HFF-Myc (cell line): ENCODE measurements around the gene EVC.

Experiments used
- DNase-seq: peaks from one replicate; pipeline ENCODE4 v3.0.0-alpha.2; 2011; ENCODE audit warnings: low read depth; ENCODE audit errors: extremely low read depth
- H3K4me3 ChIP-seq: replicated peaks from 2 replicates; pipeline ENCODE4 v1.5.1; 2011; ENCODE audit warnings: low read depth, mild to moderate bottlenecking, control low read depth, low read length
- TF ChIP-seq, protein P1 (sequence below): IDR thresholded peaks from 2 replicates; pipeline ENCODE4 v1.5.1; 2012; ENCODE audit warnings: mild to moderate bottlenecking, low read depth, low read length, control low read depth; ENCODE audit errors: missing control alignments

Gene EVC

DNA sequence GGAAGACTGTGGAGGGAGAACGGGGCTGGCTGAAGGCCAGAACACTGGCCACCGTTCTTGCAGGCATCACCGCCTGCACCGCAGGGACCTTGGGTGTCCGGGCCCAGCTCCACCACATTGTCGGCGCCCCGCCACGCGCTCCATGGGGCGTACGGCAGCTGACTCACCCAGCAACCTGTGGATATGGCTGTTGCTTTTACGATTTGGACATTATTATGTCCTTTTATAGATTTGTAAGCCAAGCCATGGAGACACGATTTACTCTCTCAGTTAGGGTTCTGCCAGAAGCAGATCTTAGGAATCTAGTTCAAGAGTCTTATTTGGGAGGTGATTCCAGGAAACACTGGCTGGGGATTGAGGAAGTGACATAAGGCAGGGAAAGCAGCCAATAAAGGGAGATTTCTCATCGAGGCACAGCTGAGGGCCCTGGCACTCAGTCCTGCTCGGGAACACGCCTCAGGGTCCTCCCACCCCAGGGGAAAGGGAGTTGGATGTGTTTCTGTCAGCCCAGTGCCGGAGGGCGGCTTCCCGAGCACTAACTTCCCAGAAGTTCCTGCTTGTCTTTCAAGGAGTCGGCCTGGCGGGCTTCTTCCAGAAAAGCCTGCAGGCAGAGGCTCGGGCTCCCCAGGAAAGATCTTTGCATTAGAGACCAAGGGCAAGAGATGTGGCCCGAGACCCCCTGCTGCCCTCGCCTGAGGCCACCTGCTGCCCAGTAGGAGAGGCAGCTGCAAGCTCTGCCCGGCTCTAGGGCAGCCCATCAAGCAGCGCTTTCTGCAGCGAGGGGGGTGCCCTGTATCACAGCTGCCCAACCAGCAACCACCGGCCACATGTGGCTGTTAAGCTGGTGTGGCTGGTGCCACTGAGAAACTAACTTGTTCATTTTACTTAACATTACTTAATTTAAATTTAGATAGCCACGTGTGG lies 129.0 kb downstream of the EVC start:
- TF ChIP-seq, protein P1, sequence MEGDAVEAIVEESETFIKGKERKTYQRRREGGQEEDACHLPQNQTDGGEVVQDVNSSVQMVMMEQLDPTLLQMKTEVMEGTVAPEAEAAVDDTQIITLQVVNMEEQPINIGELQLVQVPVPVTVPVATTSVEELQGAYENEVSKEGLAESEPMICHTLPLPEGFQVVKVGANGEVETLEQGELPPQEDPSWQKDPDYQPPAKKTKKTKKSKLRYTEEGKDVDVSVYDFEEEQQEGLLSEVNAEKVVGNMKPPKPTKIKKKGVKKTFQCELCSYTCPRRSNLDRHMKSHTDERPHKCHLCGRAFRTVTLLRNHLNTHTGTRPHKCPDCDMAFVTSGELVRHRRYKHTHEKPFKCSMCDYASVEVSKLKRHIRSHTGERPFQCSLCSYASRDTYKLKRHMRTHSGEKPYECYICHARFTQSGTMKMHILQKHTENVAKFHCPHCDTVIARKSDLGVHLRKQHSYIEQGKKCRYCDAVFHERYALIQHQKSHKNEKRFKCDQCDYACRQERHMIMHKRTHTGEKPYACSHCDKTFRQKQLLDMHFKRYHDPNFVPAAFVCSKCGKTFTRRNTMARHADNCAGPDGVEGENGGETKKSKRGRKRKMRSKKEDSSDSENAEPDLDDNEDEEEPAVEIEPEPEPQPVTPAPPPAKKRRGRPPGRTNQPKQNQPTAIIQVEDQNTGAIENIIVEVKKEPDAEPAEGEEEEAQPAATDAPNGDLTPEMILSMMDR: no peak
- DNase-seq: no peak
- no peak overlapping the region for H3K4me3 ChIP-seq

DNA sequence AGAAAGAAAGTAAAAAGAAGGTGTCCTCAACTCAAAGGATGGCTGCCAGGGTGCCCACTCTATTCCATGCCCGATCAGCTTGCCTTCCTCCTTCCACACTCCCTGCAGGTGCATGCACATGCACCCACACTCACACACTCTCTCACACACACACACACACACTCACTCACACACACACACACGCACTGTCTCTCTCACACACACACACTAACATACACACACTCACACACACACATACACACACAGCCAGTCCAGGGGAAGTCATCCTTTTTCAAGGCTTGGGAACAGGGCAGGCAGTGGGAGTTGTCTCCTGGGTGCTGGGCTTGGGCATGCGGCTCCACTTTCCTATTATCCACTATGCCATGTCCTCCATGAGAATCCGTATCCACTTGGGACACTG lies 131.5 kb downstream of the EVC start:
- H3K4me3 ChIP-seq: no peak overlapping the region
- DNase-seq: no peak
- TF ChIP-seq, protein P1: no peak

DNA sequence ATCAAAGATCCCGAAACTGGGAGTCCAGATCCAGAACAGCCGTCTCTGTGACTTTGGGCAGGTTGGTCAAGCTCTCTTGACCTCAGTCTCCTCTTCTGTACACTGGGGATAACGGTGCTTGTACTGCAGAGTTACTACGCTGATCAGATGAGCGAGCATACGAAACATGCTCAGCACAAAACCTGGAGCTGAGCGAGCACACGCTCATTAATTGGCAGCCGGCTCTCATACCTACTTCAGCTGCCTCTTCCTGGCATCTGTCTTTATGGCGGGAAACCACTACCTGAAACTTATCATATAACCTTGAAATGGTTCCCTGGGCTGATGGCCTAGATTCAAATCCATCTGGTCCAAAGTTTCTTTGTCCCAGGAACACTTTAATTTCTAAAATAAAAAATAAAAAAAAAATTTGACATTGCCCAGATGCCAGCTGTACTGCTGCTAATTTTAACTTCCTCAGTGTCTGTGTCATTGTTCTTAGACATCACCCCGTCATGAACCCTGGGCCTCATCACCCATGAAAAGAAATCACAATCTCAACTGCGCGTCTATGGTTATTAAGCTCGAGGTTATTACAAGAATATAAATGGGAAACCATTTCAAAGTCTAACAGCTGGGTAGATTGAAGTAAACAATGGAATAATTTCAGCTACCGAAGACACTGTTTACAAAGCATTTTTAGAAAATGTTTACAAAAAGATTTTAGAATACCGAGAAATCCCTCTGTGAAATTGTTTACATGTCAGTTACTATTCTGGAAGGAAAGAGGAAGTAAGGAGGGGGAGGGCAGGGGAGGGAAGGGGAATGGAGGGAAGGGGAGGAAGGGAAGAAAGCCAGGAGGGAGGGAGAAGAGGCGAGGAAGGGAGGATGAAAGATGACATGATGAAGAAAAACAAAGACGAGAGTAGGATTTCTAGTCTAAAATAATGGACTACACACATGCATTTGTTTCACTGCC lies 132.9 kb downstream of the EVC start:
- TF ChIP-seq, protein P1: no peak
- no peak for DNase-seq

DNA sequence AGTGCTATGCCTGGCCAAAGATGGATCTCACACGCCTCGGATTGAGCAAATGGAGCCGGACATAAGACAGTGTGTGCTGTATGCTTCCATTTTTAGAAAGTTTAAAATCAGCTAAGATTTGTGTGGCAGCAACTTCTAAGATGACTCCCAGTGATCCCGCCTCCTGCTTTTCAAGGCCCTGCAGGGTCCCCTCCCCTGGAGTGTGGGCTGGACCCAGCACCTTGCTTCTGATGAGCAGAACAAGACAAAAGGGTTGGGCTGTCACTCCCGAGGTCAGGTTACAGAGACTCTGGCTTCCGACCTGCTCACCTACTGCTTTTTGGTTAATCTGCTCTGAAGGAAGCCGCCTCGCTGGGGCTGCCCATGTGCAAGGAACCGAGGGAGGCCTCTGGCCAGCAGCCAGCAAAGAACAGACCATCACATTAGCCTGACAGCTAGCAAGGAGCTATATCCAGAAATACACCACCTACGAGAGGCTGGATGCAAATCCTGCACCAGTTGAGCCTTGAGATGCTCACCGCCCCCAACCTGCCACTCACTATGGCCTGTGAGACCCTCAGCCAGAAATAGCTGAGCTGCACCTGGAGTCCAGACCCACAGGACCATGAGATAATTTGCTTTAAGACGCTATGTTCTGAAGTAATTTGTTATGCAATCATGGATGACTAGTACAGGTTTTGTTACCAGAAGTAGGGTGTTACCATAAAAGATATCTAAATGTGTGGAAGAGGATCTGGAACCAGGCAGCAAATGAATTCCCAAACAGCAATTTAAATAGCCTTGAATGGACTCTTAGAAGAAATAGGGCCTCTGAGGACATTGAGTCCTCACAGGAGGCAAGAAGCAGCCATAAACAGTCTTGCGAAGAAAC lies 134.3 kb downstream of the EVC start:
- TF ChIP-seq, protein P1: no peak
- no peak for DNase-seq
- no peak overlapping the region for H3K4me3 ChIP-seq

More for the DNA sequence above, 132.9 kb downstream of the EVC start:
- no peak overlapping the region for H3K4me3 ChIP-seq

DNA sequence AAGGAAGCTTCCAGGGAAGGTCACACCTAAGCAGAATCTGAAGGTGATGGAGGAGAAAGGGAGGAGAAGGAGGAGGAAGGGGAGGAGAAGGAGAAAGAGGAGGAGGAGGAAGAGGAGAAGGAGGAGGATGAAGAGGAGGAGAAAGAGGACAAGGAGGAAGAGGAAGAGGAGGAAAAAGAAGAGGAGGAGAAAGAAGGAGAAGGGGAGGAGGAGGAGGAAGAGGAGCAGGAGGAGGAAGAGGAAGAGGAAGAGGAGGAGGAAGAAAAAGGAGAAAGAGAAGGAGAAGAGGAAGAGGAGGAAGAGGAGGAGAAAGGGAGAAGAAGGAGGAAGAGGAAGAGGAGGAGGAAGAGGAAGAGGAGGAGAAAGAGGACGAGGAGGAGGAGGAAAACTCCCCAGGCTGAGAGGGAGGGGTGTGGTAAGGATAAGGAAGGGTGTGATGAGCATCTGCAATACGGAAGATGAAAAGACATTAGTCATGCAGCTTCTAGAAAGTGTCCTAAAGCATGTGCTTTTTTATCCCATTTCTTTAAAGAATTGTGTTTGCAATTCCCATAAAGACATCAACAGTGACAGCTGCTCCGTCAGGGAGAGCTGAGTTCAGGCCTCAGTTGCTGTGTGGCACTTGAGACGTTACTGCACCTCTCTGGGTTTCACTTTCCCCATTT lies 140.8 kb downstream of the EVC start:
- DNase-seq: no peak
- no peak overlapping the region for H3K4me3 ChIP-seq
- TF ChIP-seq, protein P1: no peak
